Stimulated activated naive CD8-positive, alpha-beta T cell treated with anti-CD3 and anti-CD28 coated beads, Interleukin-15, Interleukin-2, amounts not matched to agents 100 U/mL and 50 U/mL, for 24 hours (primary cell): Measurements from ENCODE around the gene COL23A1.

Source experiments
- ATAC-seq: fragments of 150-1000 bp; cut with Tn5 transposase; one replicate; pipeline ENCODE4 v1.10.0; 2021
- DNase-seq: peaks from one replicate; pipeline ENCODE4 v3.0.0; 2021

The COL23A1 gene

DNA sequence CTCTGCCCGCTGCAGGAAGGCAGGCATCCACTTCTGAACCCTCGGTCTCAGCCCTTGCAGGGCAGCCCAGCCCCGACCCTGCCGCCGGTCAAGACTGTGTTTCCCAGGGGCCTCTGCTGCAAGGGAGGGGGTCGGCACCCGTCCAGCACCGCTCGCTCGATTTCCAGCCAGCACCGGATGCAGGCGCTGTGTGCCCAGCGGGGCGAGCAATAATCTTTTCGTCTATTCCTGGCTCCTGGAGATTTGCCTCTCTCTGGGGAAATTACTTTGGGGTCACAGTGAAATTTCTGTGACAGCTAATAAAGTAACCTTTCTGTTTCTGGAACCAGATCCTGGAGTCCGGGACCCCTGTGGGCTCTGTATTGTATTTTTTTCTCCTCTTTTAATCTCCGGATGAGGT, 155.3 kb downstream of the COL23A1 start:
- ATAC-seq (no peak), DNase-seq (no peak)

DNA sequence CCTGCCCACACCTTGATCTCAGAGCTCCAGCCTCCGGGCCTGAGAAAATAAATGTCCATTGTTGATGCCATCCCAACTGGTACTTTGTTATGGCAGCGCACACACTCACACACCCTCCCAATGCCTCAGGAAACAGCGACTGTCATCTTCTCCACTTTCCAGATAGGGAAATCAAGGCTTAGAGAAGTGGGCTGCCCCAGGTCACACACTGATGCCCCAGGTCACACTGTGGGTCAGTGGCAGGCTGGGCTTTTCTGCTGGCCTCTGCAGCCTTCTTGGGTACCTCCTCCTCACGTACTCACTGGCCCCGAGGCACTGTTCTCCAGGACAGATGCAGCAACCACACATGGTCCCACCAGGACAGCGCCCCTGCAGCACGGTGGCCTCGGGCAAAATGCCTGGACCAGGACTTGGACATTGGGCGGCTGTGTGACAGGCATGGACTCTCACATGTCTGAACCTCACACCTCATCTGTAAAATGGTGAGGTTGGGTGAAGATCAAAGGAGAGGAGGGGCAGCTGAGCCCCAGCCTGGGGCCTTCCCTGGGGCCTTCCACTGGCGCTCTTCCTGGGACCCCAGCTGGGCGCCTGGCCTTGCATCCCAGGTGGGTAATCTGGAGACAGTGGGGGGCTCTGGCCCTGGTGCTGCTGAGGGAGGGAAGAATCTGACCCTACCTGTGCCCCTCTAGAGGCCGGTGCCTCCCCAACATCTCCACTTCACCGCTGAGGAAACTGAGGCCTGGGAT, 156.0 kb downstream of the COL23A1 start:
- DNase-seq (no peak), ATAC-seq (no peak)

DNA sequence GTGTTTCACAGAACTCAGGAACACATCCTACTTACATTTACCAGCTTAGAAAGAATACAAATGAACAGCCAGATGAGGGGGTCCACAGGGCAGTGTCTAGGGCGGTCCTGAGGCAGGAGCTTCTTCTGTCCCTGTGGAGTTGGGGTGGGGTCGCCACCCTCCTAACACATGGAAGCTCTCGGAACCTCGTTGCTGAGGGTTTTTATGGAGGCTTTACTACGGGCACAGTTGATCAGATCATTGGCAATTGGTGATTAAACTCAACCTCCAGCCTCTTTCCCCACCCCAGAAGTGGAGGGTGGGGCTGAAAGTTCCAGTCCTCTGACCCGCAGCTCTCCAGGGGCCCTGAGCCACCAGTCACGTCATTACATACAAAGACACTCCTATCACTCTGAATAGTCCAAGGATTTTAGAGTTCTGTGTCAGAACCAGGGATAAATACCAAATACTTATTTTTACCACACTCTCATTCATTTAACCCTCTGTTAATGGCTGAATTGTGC, 156.9 kb downstream of the COL23A1 start:
- ATAC-seq, result no peak
- no peak for DNase-seq

DNA sequence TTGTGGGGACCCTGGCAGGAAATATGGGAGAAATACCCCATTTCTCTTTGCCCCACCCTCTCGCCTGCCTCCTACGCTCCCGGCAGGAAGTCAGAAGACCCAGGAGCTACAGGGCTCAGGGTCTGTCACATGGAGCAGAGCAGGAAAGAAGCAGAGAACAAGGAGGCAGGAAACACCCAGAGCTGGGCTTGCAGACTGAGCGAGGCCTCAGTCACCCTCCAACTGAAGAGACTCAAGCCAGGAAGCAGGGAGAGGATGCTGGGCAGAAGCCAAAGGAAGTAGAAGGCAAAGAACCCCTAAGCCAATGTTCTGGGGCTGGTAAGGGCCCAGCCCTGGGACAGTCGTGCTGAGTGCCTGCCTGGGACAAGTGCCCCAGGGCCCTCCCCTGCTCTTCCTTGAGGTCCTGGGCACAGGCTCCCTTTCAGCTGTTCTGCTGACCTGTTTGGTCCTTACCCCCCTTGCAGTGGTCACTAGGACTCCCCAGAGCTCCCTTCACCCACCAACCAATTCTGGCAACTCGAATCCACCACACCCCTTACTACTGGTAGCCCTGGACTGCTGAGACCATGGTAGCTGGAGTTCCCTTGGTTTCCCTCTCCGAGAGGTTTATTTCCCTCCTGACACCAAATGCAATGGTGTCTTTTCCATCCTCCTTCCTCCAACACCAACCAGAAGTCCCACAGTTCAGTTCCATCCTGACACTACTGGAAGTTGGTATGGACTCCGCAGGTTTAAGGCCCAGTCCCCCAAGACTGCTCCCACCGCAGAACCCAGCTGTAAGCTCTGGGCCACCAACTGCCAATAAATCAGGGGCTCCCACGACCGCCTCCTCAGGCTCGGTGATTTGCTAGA, 157.5 kb downstream of the COL23A1 start:
- ATAC-seq (no peak), DNase-seq (no peak)

DNA sequence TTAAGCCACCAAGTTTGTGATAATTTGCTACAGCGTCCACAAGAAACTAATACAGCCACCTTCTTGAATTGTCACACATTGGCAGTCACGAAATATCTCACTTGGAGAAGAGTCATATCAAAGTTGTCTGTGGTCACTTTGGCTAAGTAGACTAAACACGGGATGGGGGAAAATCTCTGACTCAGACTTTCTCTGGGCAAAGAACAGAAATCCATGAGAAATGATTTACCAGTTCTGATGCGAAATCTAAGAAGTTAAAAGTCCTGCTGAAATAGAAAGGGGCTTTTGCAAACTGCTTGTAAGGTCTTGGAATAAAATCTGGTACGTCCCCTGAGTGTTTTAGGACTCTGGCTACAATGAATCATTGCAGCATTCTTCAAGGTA, 158.4 kb downstream of the COL23A1 start:
- DNase-seq, result no peak
- no peak for ATAC-seq

DNA sequence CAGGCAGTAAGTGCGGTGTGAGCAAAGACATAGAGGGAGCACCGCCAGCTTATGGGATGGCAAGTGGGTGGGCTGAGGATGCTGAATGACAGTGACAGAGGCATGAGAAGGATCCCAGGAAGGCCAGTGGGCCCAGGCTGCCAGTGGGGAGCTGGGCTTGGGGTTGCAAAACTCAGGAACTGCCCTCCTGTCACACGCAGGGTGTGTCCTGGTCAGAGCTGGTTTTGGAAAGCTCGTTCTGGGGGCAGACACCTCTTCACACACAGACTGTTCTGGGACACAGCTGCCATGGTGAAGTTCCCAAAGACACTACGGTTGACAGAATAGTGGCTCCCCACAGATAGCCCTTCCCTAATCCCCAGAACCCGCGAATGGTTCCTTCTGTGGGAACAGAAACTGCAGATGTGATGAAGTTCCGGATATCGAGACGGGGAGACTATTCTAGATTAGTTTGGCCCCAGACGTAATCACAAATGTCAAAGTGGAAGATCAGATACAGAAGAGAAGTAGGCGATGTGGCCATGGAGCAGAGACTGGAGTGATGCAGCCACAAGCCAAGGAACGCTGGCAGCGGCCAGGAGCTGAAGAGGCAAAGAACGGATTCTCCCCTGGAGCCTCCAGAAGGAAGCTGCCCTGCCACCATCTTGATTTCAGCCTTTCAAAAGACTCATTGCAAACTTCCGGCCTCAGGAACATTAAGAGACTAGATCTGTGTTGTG, 159.0 kb downstream of the COL23A1 start:
- ATAC-seq (no peak), DNase-seq (no peak)

DNA sequence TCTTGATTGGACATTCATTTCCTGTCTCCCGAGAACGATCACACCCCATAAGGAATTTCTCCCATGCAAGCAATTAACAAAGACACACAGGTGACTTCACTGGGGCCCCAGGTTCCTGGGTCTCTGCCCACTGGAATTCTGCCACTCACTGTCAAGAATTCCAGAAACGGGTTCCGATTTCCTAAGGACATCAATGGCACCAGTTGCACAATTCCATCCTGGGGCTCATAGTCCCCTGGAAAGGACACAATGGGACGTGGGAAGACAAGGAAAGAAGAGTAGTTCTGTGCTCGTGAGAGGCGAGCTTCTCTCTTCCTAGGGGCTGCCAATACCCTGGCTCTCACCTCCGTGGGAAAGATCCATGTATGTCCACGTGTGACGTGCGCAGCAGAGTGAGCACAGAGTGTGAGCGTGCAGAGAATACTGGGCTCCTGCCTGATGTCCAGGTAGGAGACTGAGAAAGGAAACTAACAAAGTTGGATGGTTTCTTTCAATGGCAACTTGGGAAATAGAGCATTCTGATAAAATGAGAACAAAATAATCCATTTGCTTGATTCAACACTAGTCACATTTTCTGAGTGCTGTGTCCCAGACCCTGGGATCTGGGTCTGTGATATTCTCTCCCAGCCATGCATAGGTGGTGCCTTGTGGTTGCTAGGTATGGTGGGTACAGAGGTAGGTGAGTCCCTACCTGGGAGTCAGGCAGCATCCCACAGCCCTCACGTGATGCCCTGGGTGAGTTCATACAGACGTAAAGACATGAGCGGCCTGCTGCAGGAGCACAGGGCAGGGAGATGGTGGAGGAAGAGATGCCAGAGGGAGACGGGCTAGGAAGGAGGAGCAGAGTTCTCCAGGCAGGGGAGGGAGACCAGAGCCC, 159.8 kb downstream of the COL23A1 start:
- ATAC-seq (no peak), DNase-seq (no peak)

DNA sequence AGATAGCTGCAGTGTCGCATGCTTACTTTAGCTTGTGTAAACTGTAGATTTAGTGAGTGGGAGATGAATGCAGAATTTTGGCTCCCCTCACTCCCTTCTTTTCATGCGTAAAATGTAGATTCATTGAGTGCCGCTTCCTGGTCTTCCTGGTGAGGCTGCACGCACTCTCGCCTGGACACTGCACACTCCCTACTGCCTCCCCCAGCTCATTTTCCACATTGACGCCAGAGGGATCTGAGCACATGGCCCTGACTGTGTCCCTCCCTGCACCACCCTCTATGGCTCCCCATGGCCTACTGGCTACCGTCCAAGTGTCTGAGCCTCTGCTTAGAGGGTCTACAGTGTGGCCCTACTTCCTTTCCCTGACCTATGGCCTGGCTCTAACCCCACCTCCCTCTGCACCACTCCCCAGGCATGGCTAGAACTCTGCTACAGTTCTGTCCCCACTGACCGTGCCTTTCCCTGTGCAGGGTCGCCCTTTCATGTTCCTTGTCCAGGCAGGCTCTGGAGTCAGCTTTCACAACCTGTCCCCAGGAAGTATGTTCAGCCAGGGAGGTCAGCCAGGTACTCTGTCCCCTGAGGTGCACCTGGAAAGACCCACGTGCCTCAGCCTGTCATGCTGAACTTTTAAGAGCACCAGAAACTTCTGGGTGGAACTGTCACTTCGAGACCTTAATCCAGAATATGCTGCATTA, 160.6 kb downstream of the COL23A1 start:
- DNase-seq, result no peak
- no peak for ATAC-seq

DNA sequence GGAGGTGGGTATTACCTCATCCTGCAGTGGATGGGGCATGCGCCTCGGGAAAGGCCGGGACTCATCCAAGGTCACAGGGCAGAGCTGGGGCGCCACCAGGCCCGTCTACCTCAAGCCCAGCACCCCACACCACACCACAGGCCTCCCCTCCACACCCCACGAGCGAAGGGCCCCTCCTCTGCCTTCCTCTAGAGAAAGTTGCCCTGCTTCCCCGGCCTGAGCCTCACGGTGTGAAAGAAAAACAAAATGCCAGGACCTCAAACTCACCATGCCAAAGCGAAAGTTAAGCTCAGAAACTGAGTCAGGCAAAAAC, 161.1 kb downstream of the COL23A1 start:
- DNase-seq (no peak), ATAC-seq (no peak)

DNA sequence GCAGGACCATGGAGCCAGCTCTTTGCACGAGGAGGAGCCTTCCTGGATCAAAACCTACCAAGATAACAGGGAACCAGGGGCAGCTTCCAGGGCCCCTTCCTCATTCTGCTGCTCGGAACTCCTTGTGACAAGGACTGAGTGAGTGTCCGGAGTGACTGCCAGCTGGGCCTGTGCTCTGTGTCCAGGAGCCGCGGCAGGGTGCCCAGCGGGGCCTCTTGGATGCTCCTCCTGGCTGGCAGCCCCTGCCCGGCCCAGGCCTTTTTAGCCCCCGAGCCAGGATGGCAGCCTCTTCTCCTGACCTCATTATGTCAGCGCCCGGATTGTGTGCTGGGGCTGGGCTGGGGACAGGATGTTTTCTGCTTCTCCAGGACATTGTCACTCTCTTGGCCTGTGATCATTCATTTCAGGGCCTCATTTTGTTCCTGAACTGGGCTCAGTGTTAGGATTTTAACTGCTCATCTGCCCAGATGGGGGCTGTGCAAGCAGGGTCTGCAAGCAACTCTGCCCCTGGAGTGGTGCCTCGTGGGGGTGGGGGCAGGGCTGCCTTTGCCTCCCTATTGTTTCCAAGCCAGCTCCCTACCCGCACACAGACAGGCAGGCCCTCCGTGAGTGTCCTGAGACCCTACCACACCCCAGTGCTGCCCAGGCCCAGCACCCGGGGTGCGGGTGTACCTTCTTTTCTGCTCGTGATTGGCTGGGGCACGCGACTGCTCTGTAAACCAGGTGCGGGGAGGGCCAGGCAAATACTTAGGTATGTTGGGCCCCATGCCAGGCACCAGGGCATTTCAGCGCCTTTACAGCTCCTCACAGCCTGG, 161.6 kb downstream of the COL23A1 start:
- no peak for DNase-seq
- no peak for ATAC-seq

DNA sequence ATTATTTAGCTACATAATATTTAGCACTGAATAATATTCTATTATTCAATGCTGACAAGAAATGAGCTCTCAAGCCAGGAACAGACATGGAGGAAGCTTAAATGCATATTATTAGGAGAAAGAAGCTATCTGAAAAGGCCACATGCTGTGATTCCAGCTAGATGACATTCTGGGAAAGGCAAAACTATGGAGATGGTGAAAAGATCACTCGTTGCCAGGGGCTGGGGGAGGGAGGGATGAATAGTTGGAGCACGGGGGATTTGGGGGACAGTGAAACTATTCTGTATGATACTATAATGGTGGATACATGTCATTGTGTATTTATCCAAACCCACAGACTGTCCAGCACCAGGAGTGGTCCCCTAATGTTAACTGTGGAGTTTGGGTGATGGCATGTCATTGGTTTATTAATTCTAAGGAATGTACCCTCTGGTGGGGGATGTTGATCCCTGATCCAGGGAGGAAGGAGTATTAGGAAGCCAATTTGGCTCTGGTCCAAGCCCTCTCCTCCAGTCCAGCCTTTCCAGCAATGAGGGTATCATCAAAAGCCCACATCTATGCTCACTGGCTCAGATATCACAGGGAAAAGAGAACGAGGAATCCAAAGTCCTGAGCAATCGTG, 162.5 kb downstream of the COL23A1 start:
- ATAC-seq (no peak), DNase-seq (no peak)

DNA sequence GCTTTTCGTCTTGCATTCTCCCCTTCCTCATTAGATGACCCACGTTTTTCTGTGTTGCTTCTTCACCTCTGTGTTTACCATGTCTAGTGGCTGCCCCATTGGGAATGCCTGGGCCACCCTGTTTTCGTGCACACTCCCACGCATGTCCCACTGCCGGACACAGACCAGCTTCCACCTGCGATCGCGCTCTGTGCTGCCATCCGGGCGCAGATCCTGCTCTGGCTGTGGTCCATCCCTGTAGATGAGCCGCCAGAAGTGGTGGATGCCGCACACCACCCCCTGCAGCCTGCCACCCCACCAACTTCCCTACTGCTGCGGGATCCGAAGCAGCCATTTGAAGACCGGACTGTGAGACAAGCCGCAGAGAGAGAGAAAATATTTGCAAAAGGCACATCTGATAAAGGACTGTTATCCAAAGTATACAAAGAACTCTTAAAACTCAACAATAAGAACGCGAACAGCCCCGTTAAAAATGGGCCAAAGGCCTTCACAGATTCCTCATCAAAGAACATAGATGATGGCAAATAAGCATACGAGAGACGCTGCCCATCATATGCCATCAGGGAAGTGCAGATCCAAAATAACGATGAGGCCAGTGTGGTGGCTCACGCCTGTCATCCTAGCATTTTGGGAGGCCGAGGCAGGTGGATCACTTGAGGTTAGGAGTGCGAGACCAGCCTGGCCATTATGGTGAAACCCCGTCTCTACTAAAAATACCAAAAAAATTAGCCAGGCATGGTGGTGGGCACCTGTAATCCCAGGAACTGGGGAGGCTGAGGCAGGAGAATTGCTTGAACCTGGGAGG, 163.7 kb downstream of the COL23A1 start:
- no peak for DNase-seq
- ATAC-seq, result no peak

DNA sequence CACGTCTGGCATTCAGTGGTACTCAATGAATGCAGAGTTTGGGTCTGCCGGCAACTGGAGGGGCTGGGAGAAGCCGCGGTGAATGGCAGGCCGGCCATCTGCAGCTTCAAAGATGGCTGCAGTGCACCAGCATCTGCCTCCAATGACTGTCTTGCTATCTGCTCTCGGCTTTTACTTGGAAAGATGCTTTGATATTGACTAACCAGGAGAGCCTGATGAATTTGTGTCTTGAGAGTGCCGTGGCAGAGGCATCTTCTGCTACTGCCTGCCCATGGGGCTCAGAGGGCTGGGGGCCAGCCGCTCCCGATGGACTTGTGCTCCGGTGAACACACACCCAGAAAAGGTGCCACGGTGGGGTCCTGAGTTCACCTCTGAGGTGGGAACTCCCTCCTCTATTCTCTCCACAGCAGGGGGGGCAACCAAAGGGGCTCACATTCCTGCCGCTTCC, 164.5 kb downstream of the COL23A1 start:
- no peak for DNase-seq
- no peak for ATAC-seq

DNA sequence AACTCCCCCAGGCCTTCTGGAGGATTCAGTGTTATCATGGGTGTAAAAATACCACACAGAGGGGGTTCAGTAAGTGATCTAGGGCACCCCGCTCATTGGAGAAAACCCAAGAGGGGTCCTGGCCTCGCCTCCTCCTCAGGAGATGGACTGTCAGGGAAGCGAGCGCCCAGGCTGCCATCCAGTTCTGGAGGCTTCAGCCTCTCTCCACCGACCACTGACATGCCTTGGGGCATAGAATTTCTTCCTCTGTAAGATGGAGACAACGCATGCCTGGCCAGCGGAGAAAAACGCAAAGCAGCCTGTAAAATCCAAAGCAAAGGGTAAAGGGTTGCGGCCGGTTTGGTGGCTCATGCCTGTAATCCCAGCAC, 165.4 kb downstream of the COL23A1 start:
- ATAC-seq (no peak), DNase-seq (no peak)

DNA sequence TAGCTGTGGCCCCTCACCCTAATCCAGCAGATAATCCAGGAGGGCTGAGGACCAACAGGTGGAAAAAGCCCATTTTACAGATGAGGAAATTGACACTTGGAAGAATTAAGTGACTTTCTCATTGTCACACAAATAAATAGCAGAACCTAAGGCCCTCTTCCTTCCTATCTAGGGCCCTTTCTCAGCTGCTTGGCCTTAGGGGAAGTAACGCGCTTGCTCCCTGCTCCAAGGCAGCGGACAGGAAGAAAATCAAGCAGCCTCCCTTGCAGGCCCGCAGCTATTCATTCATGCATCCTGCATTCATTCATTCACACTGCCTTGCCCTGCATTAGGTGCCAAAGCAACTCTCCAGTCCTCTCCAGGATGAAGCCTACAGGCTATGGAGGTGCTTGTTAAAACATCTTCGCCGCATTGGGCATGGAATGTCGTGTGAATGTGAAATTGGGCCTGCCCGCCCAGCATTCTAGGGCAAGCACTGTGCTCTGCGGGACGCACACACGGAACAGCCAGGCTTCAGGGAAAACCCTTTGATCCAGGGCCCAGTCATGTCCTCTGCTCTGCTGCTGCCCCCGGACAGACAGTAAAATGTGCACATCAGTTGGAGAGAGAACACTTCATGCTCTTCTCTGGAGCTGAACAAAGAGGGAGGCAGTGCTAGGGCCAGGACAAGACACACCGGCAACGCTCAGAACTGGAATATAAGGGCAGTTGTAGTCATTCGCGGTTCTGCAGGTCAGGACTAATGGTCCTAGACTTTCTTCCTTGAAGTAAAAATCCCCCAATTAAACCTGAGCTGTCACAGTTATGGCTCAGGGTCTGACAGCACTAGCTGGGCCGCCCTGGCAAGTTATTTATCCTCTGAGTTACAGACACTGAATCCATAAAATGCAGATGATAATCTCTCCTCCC, 166.0 kb downstream of the COL23A1 start:
- no peak for ATAC-seq
- no peak for DNase-seq

DNA sequence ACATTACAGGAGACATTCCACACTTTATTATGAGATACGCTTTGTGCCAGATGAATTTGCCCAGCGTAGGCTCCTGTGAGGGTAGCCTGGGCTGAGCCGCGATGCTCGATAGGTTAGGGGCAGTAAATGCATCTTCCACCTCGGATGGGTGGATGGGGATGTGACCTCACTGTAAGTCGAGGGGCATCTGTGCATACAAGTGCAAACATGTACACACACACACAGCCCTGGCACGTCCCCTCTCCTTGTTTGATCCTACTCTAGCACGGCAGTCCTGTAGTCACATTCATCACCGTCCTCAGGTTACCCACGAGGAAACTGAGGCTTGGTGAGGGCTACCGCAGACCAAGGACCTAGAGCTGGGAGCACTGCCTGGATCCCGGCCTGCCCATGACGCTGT, 166.8 kb downstream of the COL23A1 start:
- no peak for DNase-seq
- no peak for ATAC-seq

DNA sequence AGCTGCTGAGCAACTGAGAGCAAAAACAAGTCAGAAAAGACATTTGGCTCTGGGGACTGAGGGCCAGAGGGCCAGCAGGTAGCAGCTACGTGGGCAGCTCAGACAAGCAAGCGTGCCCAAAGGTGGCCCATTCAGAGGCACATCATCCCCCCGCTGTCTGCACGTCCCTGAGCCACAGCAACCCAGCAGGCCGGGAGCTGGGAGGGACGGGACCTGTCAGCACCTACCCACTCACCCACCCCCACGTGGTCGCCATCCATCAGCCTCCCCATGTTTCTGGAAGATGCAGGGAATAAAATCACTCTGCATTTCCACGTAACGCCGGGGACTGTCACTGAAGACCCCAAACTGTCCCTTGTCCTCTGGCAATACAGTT, 167.8 kb downstream of the COL23A1 start:
- ATAC-seq (no peak), DNase-seq (no peak)
